ENCODE measurements around the gene AOPEP.

DNA sequence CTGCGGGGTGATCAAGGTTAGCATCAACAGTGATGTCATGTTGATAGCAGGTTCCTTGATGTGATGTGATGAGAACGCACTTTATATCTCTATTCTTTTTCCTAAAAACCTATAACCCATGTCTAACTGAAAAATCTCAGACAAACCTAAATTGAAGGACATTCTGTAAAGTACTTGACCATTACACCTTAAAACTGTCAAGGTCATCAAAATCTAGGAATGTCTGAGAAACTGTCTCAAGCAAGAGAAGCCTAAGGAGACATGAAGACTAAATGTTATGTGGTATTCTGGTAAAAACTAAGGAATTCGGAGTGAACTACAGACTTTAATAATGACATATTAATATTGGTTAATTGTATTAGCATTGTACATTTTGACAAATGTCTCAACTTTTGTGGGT, 170.0 kb downstream of the AOPEP start:
- TF ChIP-seq, protein P1, sequence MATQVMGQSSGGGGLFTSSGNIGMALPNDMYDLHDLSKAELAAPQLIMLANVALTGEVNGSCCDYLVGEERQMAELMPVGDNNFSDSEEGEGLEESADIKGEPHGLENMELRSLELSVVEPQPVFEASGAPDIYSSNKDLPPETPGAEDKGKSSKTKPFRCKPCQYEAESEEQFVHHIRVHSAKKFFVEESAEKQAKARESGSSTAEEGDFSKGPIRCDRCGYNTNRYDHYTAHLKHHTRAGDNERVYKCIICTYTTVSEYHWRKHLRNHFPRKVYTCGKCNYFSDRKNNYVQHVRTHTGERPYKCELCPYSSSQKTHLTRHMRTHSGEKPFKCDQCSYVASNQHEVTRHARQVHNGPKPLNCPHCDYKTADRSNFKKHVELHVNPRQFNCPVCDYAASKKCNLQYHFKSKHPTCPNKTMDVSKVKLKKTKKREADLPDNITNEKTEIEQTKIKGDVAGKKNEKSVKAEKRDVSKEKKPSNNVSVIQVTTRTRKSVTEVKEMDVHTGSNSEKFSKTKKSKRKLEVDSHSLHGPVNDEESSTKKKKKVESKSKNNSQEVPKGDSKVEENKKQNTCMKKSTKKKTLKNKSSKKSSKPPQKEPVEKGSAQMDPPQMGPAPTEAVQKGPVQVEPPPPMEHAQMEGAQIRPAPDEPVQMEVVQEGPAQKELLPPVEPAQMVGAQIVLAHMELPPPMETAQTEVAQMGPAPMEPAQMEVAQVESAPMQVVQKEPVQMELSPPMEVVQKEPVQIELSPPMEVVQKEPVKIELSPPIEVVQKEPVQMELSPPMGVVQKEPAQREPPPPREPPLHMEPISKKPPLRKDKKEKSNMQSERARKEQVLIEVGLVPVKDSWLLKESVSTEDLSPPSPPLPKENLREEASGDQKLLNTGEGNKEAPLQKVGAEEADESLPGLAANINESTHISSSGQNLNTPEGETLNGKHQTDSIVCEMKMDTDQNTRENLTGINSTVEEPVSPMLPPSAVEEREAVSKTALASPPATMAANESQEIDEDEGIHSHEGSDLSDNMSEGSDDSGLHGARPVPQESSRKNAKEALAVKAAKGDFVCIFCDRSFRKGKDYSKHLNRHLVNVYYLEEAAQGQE (IDR thresholded peaks at IDR 0.05; ENCODE audit: borderline replicate concordance), result no peak
- TF ChIP-seq RAD21 (conservative IDR thresholded peaks at IDR 0.05), result no peak
- TF ChIP-seq, protein P2, sequence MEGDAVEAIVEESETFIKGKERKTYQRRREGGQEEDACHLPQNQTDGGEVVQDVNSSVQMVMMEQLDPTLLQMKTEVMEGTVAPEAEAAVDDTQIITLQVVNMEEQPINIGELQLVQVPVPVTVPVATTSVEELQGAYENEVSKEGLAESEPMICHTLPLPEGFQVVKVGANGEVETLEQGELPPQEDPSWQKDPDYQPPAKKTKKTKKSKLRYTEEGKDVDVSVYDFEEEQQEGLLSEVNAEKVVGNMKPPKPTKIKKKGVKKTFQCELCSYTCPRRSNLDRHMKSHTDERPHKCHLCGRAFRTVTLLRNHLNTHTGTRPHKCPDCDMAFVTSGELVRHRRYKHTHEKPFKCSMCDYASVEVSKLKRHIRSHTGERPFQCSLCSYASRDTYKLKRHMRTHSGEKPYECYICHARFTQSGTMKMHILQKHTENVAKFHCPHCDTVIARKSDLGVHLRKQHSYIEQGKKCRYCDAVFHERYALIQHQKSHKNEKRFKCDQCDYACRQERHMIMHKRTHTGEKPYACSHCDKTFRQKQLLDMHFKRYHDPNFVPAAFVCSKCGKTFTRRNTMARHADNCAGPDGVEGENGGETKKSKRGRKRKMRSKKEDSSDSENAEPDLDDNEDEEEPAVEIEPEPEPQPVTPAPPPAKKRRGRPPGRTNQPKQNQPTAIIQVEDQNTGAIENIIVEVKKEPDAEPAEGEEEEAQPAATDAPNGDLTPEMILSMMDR (IDR thresholded peaks at IDR 0.05; ENCODE audit: poor library complexity, severe bottlenecking), result no peak
